ENCODE data around the gene EIF4G3. TPM values are rescaled to one million over a fixed set of nuclear protein-coding genes. Genes with fewer than 3 reads are reported as not detected.
"Not testable (repeated sequence)": the region's sequence is repeated elsewhere in the genome, so short reads cannot be mapped to it uniquely, and the experiment has no call there.

The EIF4G3 gene
- total RNA-seq, 1 donor from 2014 or later, result 38.4 TPM

GRCh38 chr1:21217812-21218596, 41.3 kb upstream of the EIF4G3 start:
- H3K36me3 ChIP-seq (ENCODE audit: control insufficient read depth, insufficient read depth, low read length), result peaks cover 1% of the 10 kb centered on the region
- H3K4me3 ChIP-seq (ENCODE audit: low read depth, low read length), result no peak overlapping the region
- TF ChIP-seq CTCF (IDR thresholded peaks at IDR 0.05; ENCODE audit: insufficient read depth, low read length, poor library complexity, severe bottlenecking), result peak; percentile 56
- no peaks in the 10 kb centered on the region for H3K27me3 ChIP-seq (ENCODE audit: control insufficient read depth, insufficient read depth, low read length)
- DNase-seq (ENCODE audit: low read depth), result no peak

- Histone ChIP-seq H3K4me3 (ENCODE audit: low read depth, low read length) (no peak overlapping the region), H3K36me3 (ENCODE audit: control insufficient read depth, insufficient read depth, low read length) (peaks cover 1% of the 10 kb centered on the region), H3K27me3 (ENCODE audit: control insufficient read depth, insufficient read depth, low read length) (no peaks in the 10 kb centered on the region)
- peak; percentile 85 for TF ChIP-seq CTCF (IDR thresholded peaks at IDR 0.05; ENCODE audit: insufficient read depth, low read length, poor library complexity, severe bottlenecking)
- DNase-seq (ENCODE audit: low read depth), result no peak
Observed at GRCh38 chr1:21216835-21217811, 40.4 kb upstream of the EIF4G3 start.

- H3K27me3 ChIP-seq (ENCODE audit: control insufficient read depth, insufficient read depth, low read length), result no peaks in the 10 kb centered on the region
- no peak overlapping the region for H3K4me3 ChIP-seq (ENCODE audit: low read depth, low read length)
- no peaks in the 10 kb centered on the region for H3K36me3 ChIP-seq (ENCODE audit: control insufficient read depth, insufficient read depth, low read length)
- no peak for TF ChIP-seq CTCF (IDR thresholded peaks at IDR 0.05; ENCODE audit: insufficient read depth, low read length, poor library complexity, severe bottlenecking)
- no peak for DNase-seq (ENCODE audit: low read depth)
Observed at GRCh38 chr1:21212126-21212525, 35.4 kb upstream of the EIF4G3 start.

- H3K27me3 ChIP-seq (ENCODE audit: control insufficient read depth, insufficient read depth, low read length); DNase-seq (ENCODE audit: low read depth); H3K36me3 ChIP-seq (ENCODE audit: control insufficient read depth, insufficient read depth, low read length); H3K4me3 ChIP-seq (ENCODE audit: low read depth, low read length): not testable (repeated sequence)
Observed at GRCh38 chr1:21208137-21208700, 31.5 kb upstream of the EIF4G3 start.

GRCh38 chr1:21206117-21206516, 29.4 kb upstream of the EIF4G3 start:
- no peak overlapping the region for H3K4me3 ChIP-seq (ENCODE audit: low read depth, low read length)
- no peaks in the 10 kb centered on the region for H3K27me3 ChIP-seq (ENCODE audit: control insufficient read depth, insufficient read depth, low read length)
- DNase-seq (ENCODE audit: low read depth), result peak; percentile 67
- no peak for TF ChIP-seq CTCF (IDR thresholded peaks at IDR 0.05; ENCODE audit: insufficient read depth, low read length, poor library complexity, severe bottlenecking)
- no peaks in the 10 kb centered on the region for H3K36me3 ChIP-seq (ENCODE audit: control insufficient read depth, insufficient read depth, low read length)

- TF ChIP-seq CTCF (IDR thresholded peaks at IDR 0.05; ENCODE audit: insufficient read depth, low read length, poor library complexity, severe bottlenecking), result no peak
- DNase-seq (ENCODE audit: low read depth), result no peak
- H3K36me3 ChIP-seq (ENCODE audit: control insufficient read depth, insufficient read depth, low read length), result no peaks in the 10 kb centered on the region
- H3K27me3 ChIP-seq (ENCODE audit: control insufficient read depth, insufficient read depth, low read length), result no peaks in the 10 kb centered on the region
- H3K4me3 ChIP-seq (ENCODE audit: low read depth, low read length), result no peak overlapping the region
Observed at GRCh38 chr1:21205416-21205815, 28.7 kb upstream of the EIF4G3 start.
